ENCODE results near the gene ATP10A. TPM values are rescaled to one million over a fixed set of nuclear protein-coding genes. Genes with fewer than 3 reads are reported as not detected.

Gene ATP10A
- total and polyA plus RNA-seq, 2 of the 8 experiments (the other 6 are each of a cell fraction or from before 2014, with no cell fraction given), result 2.0 to 2.8 TPM

GRCh38 chr15:25682340-25682739 is 180.8 kb downstream of the ATP10A start:
- Histone ChIP-seq H3K79me2 (ENCODE audit: control insufficient read depth in 1 of 2, insufficient read depth in 2 of 2, low read length in 2 of 2) (no peaks in the 10 kb centered on the region), H2BK20ac (ENCODE audit: low read length) (no peak overlapping the region), H3K79me1 (ENCODE audit: low read depth, low read length) (no peaks in the 10 kb centered on the region), H2AK5ac (ENCODE audit: low read depth, low read length) (no peak overlapping the region), H3K4ac (replicated peaks; ENCODE audit: insufficient read length, low read depth, low read length) (no peak overlapping the region), H3K9ac (replicated peaks in 1 of 4; ENCODE audit: extremely low read depth in 1 of 4, low read depth in 3 of 4, low read length in 3 of 4) (no peak overlapping the region), H3K36me3 (ENCODE audit: control insufficient read depth in 2 of 4, insufficient read depth in 4 of 4, low read length in 3 of 4) (no peaks in the 10 kb centered on the region), H3K56ac (replicated peaks; ENCODE audit: insufficient read length, low read depth, low read length) (no peak overlapping the region), H4K8ac (ENCODE audit: extremely low read depth, insufficient read depth, low read length) (no peak overlapping the region), H3K18ac (ENCODE audit: extremely low read depth, low read length) (no peak overlapping the region), H3K4me2 (ENCODE audit: insufficient read depth in 1 of 2, low read depth in 2 of 2, low read length in 2 of 2) (no peak overlapping the region), H3K9me3 (ENCODE audit: insufficient read depth in 2 of 2, low read depth in 1 of 2, low read length in 1 of 2) (no peaks in the 10 kb centered on the region), H3K27me3 (replicated peaks in 1 of 4; ENCODE audit: control insufficient read depth in 3 of 4, extremely low read depth in 1 of 4, insufficient read depth in 3 of 4, low read length in 3 of 4) (no peaks in the 10 kb centered on the region), H2AFZ (ENCODE audit: low read length) (no peak overlapping the region), H3K23ac (ENCODE audit: insufficient read length) (no peak overlapping the region), H2BK15ac (ENCODE audit: low read length) (no peak overlapping the region), H3K23me2 (ENCODE audit: low read depth, low read length) (no peaks in the 10 kb centered on the region), H2BK12ac (ENCODE audit: low read depth, low read length) (no peak overlapping the region), H3K14ac (ENCODE audit: insufficient read length) (no peak overlapping the region), H3K4me1 (replicated peaks in 1 of 4; ENCODE audit: control insufficient read depth in 3 of 4, insufficient read depth in 4 of 4, low read length in 3 of 4) (peaks cover 0 to 7% (median 3%) of the 10 kb centered on the region in 4 experiments; a peak in 3 of 7 replicates), H3K4me3 (ENCODE audit: extremely low read depth in 1 of 4, insufficient read depth in 2 of 4, low read depth in 3 of 4, low read length in 4 of 4) (no peak overlapping the region), H4K20me1 (replicated peaks in 1 of 2; ENCODE audit: control insufficient read depth in 1 of 2, insufficient read depth in 2 of 2, low read length in 2 of 2) (no peaks in the 10 kb centered on the region), H4K5ac (ENCODE audit: insufficient read length, low read depth, low read length) (no peak overlapping the region), H4K91ac (replicated peaks; ENCODE audit: insufficient read length, low read length) (no peak overlapping the region), H2BK120ac (replicated peaks; ENCODE audit: low read depth, low read length) (no peak overlapping the region), H3K27ac (ENCODE audit: low read depth, low read length) (no peak overlapping the region), H2BK5ac (ENCODE audit: low read depth, low read length) (no peak overlapping the region)
- WGBS, 2 experiments (ENCODE audit: extremely low coverage in 1 of 2, insufficient coverage in 1 of 2, insufficient read length in 1 of 2, insufficient replicate concordance in 2 of 2, low coverage in 1 of 2, low lambda C conversion rate in 2 of 2, missing lambda C conversion rate in 1 of 2), result 91% methylated on average over 7 of the region's 7 CpGs; no CpG with 5 or more reads in 1 of the 2 experiments
- CTCF ChIA-PET (ENCODE audit: partially characterized antibody), result interaction anchor here (1.8 to 4.4 kb wide), 8 partner anchors 10 to 181 kb away, joined by 4 to 40 read pairs (median 14); no protein-coding TSS in a partner anchor
- POLR2A ChIA-PET (ENCODE audit: partially characterized antibody), result no interaction called here
- FAIRE-seq (no peak), DNase-seq (ENCODE audit: low read depth in 1 of 2, low spot score in 2 of 2) (no peak)
- TF ChIP-seq TBP (IDR thresholded peaks at IDR 0.05; ENCODE audit: low read depth, low read length) (no peak), RBBP5 (IDR thresholded peaks at IDR 0.05; ENCODE audit: borderline replicate concordance, low read depth, low read length) (no peak), POLR2A (IDR thresholded peaks at IDR 0.05; ENCODE audit: control extremely low read depth in 1 of 2, low read depth in 2 of 2, low read length in 2 of 2) (no peak), NRF1 (IDR thresholded peaks at IDR 0.05; ENCODE audit: low read depth, low read length) (no peak), SAP30 (IDR thresholded peaks at IDR 0.05; ENCODE audit: insufficient read depth, insufficient replicate concordance, low read length) (no peak), ASH2L (IDR thresholded peaks at IDR 0.05; ENCODE audit: low read length) (no peak), CREB1 (IDR thresholded peaks at IDR 0.05) (no peak), EGR1 (IDR thresholded peaks at IDR 0.05; ENCODE audit: borderline replicate concordance, low read depth, low read length) (no peak), BCL11A (IDR thresholded peaks at IDR 0.05; ENCODE audit: low read depth in 2 of 2, low read length in 2 of 2) (no peak), KDM1A (IDR thresholded peaks at IDR 0.05; ENCODE audit: borderline replicate concordance, low read length) (no peak), TAF7 (optimal IDR thresholded peaks at IDR 0.05; ENCODE audit: borderline replicate concordance, low read depth, low read length) (no peak), CBX5 (IDR thresholded peaks at IDR 0.05; ENCODE audit: low read depth, low read length) (no peak)

All from H1 (cell line).